Suprapubic skin (tissue), 3 donors: Measurements from ENCODE around the gene SHISA7.

ENCODE experiments used
- EP300 ChIP-seq: sonication (generic); formaldehyde crosslinking; IDR thresholded peaks from one replicate; pipeline ENCODE4 v1.6.1; 2017; ENCODE audit warnings: antibody characterized with exemption
- POLR2A ChIP-seq, 2 donors: fragments of 450-650 bp; IDR thresholded peaks; one replicate each; pipeline ENCODE4 v1.6.1; 2017; ENCODE audit warnings: antibody characterized with exemption in 2 of 2, mild to moderate bottlenecking in 2 of 2, moderate library complexity in 2 of 2
- TF ChIP-seq, protein P1 (sequence below), 2 donors: fragments of 200-600 bp in 1 of 2; fragments of 450-650 bp in 1 of 2; sonication (generic) in 1 of 2; IDR thresholded peaks; one replicate each; pipeline ENCODE4 v1.5.1; 2016 to 2019; ENCODE audit warnings: antibody characterized with exemption in 2 of 2, mild to moderate bottlenecking in 1 of 2, moderate library complexity in 1 of 2

DNA sequence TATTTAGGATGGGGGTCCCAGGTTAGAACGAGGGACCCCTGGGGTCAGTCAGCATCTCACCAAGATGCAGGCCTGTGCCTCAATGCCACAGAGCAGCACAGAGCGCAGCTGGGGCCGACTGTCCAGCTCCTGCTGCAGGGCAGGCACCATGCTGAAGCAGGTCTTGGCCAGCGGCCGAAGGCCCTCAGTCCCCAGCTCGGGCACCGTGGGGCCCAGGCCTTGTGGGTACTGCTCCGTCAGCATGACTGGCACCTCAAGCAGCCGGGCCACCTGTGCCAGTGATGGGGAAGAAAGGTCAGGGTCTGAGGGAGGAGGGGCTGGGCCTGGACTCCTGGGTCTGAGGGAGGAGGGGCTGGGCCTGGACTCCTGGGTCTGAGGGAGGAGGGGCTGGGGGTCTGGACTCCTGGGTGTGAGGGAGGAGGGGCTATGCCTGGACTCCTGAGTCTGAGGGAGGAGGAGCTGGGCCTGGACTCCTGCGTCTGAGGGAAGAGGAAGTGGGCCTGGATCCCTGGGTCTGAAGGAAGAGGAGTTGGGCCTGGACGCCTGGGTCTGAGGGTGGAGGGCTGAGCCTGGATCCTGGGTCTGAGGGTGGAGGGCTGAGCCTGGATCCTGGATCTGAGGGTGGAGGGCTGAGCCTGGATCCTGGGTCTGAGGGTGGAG lies 12.6 kb upstream of the SHISA7 start:
- TF ChIP-seq POLR2A (IDR thresholded peaks at IDR 0.05) (no peak), EP300 (no peak)
- TF ChIP-seq, protein P1, sequence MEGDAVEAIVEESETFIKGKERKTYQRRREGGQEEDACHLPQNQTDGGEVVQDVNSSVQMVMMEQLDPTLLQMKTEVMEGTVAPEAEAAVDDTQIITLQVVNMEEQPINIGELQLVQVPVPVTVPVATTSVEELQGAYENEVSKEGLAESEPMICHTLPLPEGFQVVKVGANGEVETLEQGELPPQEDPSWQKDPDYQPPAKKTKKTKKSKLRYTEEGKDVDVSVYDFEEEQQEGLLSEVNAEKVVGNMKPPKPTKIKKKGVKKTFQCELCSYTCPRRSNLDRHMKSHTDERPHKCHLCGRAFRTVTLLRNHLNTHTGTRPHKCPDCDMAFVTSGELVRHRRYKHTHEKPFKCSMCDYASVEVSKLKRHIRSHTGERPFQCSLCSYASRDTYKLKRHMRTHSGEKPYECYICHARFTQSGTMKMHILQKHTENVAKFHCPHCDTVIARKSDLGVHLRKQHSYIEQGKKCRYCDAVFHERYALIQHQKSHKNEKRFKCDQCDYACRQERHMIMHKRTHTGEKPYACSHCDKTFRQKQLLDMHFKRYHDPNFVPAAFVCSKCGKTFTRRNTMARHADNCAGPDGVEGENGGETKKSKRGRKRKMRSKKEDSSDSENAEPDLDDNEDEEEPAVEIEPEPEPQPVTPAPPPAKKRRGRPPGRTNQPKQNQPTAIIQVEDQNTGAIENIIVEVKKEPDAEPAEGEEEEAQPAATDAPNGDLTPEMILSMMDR (IDR thresholded peaks at IDR 0.05), result no peak
